B cell (primary cell): ENCODE results near the gene MYL6. TPM values are rescaled to one million over a fixed set of nuclear protein-coding genes. Genes with fewer than 3 reads are reported as not detected.

Experiments used
- ATAC-seq: fragments of 200-7000 bp; cut with Tn5 transposase; one replicate; pipeline ENCODE4 v1.10.0; 2021; ENCODE audit warnings: low read depth, mild to moderate bottlenecking, moderate number of reproducible peaks, moderate library complexity
- CTCF ChIA-PET: fragments of 350-600 bp; sonication (Branson Sonifier 250); formaldehyde crosslinking; loops from one replicate; lab custom pipeline; 2021; ENCODE audit warnings: antibody characterized with exemption, inconsistent platforms; lab: Charles Lee
- POLR2A ChIA-PET: fragments of 350-600 bp; sonication (Branson Sonifier 250); formaldehyde crosslinking; loops from one replicate; lab custom pipeline; 2021; ENCODE audit warnings: antibody characterized with exemption; lab: Charles Lee
- DNase-seq: peaks from one replicate; pipeline ENCODE4 v3.0.0; 2013
- H2AFZ ChIP-seq: 2 replicates; pipeline ENCODE4 v1.6.1; 2012; ENCODE audit warnings: mild to moderate bottlenecking, low read depth, low read length; ENCODE audit not compliant: insufficient read depth, poor library complexity, severe bottlenecking
- H3K27ac ChIP-seq, 2 donors: 1 replicate in 1 of 2; 2 replicates in 1 of 2; pipeline ENCODE4 v1.5.1; 2012 to 2013; ENCODE audit warnings: low read length in 2 of 2, mild to moderate bottlenecking in 2 of 2, moderate library complexity in 1 of 2
- H3K27me3 ChIP-seq, 4 experiments: fragments of 200-600 bp in 1 of 4; sonication (generic) in 1 of 4; replicated peaks in 1 of 4; 1 replicate in 2 of 4; 2 replicates in 2 of 4; pipeline versions ENCODE4 v1.6.1 to v1.7.0; 2013 to 2016; ENCODE audit warnings: low read length in 3 of 4, mild to moderate bottlenecking in 2 of 4, mixed read lengths in 1 of 4, moderate library complexity in 1 of 4; ENCODE audit not compliant: insufficient read depth in 4 of 4, control insufficient read depth in 3 of 4; ENCODE audit errors: control extremely low read depth in 1 of 4
- H3K36me3 ChIP-seq, 2 experiments: replicated peaks in 1 of 2; 1 replicate in 1 of 2; 2 replicates in 1 of 2; pipeline versions ENCODE4 v1.6.1 to v1.7.1; 2013; ENCODE audit warnings: low read length in 1 of 2; ENCODE audit not compliant: insufficient read depth in 2 of 2, control insufficient read depth in 1 of 2; ENCODE audit errors: control extremely low read depth in 1 of 2, extremely low read depth in 1 of 2
- H3K4me1 ChIP-seq, 2 donors: fragments of 200-600 bp in 1 of 2; sonication (generic) in 1 of 2; 1 replicate in 1 of 2; 2 replicates in 1 of 2; pipeline versions ENCODE4 v1.5.1 to v1.6.1; 2013 to 2017; ENCODE audit warnings: low read length in 2 of 2; ENCODE audit not compliant: control insufficient read depth in 2 of 2, insufficient read depth in 2 of 2
- H3K4me2 ChIP-seq: replicated peaks from 2 replicates; pipeline ENCODE3; 2012; ENCODE audit warnings: mild to moderate bottlenecking, low read depth, low read length; ENCODE audit not compliant: poor library complexity, severe bottlenecking
- H3K4me3 ChIP-seq, 5 experiments: fragments of 200-600 bp in 1 of 5; sonication (generic) in 1 of 5; 1 replicate in 3 of 5; 2 replicates in 2 of 5; pipeline versions ENCODE4 v1.5.1 to v1.7.0; 2011 to 2016; ENCODE audit warnings: low read length in 4 of 5, mild to moderate bottlenecking in 4 of 5, low read depth in 2 of 5, control low read depth in 1 of 5, moderate library complexity in 1 of 5; ENCODE audit not compliant: insufficient read depth in 1 of 5; ENCODE audit errors: control extremely low read depth in 1 of 5, extremely low read depth in 1 of 5
- H3K79me2 ChIP-seq: fragments of 200-600 bp; sonication (generic); one replicate; pipeline ENCODE4 v1.6.0; 2016; ENCODE audit warnings: low read length; ENCODE audit not compliant: control insufficient read depth, insufficient read depth
- H3K9ac ChIP-seq: fragments of 200-600 bp; sonication (generic); 2 replicates; pipeline ENCODE4 v1.6.1; 2017; ENCODE audit warnings: mild to moderate bottlenecking, low read length, moderate library complexity
- H3K9me3 ChIP-seq, 3 donors: one replicate each; pipeline versions ENCODE4 v1.6.1 to v1.7.1; 2013; ENCODE audit warnings: low read length in 2 of 3; ENCODE audit not compliant: control insufficient read depth in 2 of 3, insufficient read depth in 1 of 3; ENCODE audit errors: control extremely low read depth in 1 of 3
- H4K20me1 ChIP-seq: 2 replicates; pipeline ENCODE4 v1.6.0; 2012; ENCODE audit warnings: mild to moderate bottlenecking, low read length; ENCODE audit not compliant: insufficient read depth, control insufficient read depth, poor library complexity, severe bottlenecking
- H3K27ac Mint-ChIP-seq: one replicate; pipeline ENCODE4 v1.8.0; 2021; ENCODE audit warnings: mixed read lengths
- H3K27me3 Mint-ChIP-seq: one replicate; pipeline ENCODE4 v1.8.0; 2021; ENCODE audit warnings: mixed read lengths
- H3K4me1 Mint-ChIP-seq: one replicate; pipeline ENCODE4 v1.8.0; 2021; ENCODE audit warnings: mixed read lengths
- H3K4me3 Mint-ChIP-seq: one replicate; pipeline ENCODE4 v1.8.0; 2021; ENCODE audit warnings: mixed read lengths
- H3K9me3 Mint-ChIP-seq: one replicate; pipeline ENCODE4 v1.8.0; 2022; ENCODE audit warnings: mixed read lengths; ENCODE audit not compliant: insufficient read depth
- EZH2 ChIP-seq: IDR thresholded peaks from 2 replicates; pipeline ENCODE4 v1.6.1; 2012; ENCODE audit warnings: borderline replicate concordance, low read depth, mild to moderate bottlenecking, moderate library complexity, low read length; ENCODE audit not compliant: insufficient read depth, poor library complexity, severe bottlenecking
- WGBS: methylation state at CpG from one replicate; pipeline ENCODE4 v1.1.5; 2013; ENCODE audit warnings: missing lambda C conversion rate; ENCODE audit not compliant: insufficient coverage; 5-methylcytosine and 5-hydroxymethylcytosine counted together
- intact Hi-C: fragments of 100-400 bp; cut with micrococcal nuclease; formaldehyde crosslinking; loops from one replicate; pipeline ENCODE4 v1.10.0; 2022
- polyA plus RNA-seq: library from polyadenylated mRNA; depleted of rRNA; stranded (reverse); fragments of >200 nt; gene quantifications from 2 replicates; pipeline ENCODE4 v1.2.3, GENCODE V29; 2012
- total RNA-seq, 2 donors: library from RNA; stranded (reverse); fragments of 120-200 nt in 1 of 2; gene quantifications; 1 replicate in 1 of 2; 2 replicates in 1 of 2; pipeline versions ENCODE4 v1.2.3 to v1.2.4, GENCODE V29; 2013 to 2022
- TF ChIP-seq, protein P1 (sequence below): fragments of 200-600 bp; IDR thresholded peaks from one replicate; pipeline ENCODE4 v1.8.0; 2022; ENCODE audit warnings: antibody characterized with exemption, mild to moderate bottlenecking

Gene MYL6
- total and polyA plus RNA-seq, 2 donors (not counting 1 experiment from before 2014, with no cell fraction given) = 675 to 711 TPM

DNA sequence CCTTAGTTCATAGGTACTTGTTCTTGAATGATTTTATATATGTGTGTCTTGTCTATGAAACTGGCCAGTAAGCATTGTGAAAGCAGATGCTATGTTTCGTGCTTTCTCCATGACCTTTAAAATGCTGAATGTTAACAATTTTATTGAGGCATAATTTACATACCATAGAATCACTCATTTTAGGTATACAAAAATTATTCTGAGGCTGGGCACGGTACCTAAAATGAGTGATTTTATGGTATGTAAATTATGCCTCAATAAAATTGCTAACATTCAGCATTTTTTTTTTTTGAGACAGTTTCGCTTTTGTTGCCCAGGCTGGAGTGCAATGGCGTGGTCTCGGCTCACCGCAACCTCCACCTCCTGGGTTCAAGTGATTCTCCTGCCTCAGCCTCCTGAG is 23.3 kb upstream of the MYL6 start:
- ATAC-seq = no peak
- Histone ChIP-seq H3K9ac (no peak overlapping the region), H3K27me3 (no peaks in the 10 kb centered on the region), H3K36me3 (peaks cover 5 to 89% of the 10 kb centered on the region in 2 experiments), H3K4me1 (peaks cover 9 to 18% of the 10 kb centered on the region in 2 donors), H4K20me1 (peaks cover 44% of the 10 kb centered on the region), H3K27ac (no peak overlapping the region), H3K4me2 (no peak overlapping the region), H3K4me3 (no peak overlapping the region), H3K79me2 (peaks cover 43% of the 10 kb centered on the region), H2AFZ (no peak overlapping the region), H3K9me3 (no peaks in the 10 kb centered on the region)
- no peak for DNase-seq
- ChIA-PET CTCF (no interaction called here), POLR2A (no interaction called here)
- Mint-ChIP-seq H3K4me1 (peaks cover 25% of the 10 kb centered on the region), H3K4me3 (no peak overlapping the region), H3K27me3 (no peaks in the 10 kb centered on the region), H3K9me3 (no peaks in the 10 kb centered on the region), H3K27ac (no peak overlapping the region)
- no peak for TF ChIP-seq EZH2
- WGBS = no CpG with 5 or more reads among the region's 6 CpGs
- intact Hi-C loops = no loop called here

DNA sequence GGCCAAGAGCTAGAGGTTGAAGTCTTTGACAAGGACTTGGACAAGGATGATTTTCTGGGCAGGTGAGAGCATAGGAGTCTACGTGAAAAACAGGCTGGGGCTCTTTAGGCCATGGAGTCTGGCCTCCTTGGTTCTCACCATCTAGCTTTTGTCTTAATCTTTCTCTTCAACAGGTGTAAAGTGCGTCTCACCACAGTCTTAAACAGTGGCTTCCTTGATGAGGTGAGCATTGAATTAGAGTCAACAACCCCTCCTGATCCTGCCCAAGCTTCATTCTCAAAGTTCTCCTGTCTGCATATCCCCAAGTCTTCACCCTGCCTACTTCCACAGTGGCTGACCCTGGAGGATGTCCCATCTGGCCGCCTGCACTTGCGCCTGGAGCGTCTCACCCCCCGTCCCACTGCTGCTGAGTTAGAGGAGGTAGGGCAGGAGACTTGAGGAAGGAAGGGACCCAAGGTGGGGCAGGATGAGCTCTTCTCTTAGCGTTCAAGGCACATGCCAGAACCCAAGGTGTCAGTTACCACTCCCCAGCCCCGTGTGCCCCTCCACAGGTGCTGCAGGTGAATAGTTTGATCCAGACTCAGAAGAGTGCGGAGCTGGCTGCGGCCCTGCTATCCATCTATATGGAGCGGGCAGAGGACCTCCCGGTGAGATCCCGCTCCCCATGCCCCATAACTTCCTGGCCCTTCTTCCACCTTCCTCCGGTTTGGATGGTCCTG is 20.1 kb upstream of the MYL6 start:
- Histone ChIP-seq H3K4me2 (no peak overlapping the region), H3K27ac (no peak overlapping the region), H4K20me1 (peaks cover 25% of the 10 kb centered on the region), H3K9ac (no peak overlapping the region), H2AFZ (no peak overlapping the region), H3K9me3 (no peaks in the 10 kb centered on the region), H3K4me3 (no peak overlapping the region), H3K79me2 (peaks cover 16% of the 10 kb centered on the region), H3K27me3 (no peaks in the 10 kb centered on the region), H3K4me1 (no peaks in the 10 kb centered on the region), H3K36me3 (peaks cover 2 to 85% of the 10 kb centered on the region in 2 experiments)
- TF ChIP-seq EZH2 = no peak
- TF ChIP-seq, protein P1, sequence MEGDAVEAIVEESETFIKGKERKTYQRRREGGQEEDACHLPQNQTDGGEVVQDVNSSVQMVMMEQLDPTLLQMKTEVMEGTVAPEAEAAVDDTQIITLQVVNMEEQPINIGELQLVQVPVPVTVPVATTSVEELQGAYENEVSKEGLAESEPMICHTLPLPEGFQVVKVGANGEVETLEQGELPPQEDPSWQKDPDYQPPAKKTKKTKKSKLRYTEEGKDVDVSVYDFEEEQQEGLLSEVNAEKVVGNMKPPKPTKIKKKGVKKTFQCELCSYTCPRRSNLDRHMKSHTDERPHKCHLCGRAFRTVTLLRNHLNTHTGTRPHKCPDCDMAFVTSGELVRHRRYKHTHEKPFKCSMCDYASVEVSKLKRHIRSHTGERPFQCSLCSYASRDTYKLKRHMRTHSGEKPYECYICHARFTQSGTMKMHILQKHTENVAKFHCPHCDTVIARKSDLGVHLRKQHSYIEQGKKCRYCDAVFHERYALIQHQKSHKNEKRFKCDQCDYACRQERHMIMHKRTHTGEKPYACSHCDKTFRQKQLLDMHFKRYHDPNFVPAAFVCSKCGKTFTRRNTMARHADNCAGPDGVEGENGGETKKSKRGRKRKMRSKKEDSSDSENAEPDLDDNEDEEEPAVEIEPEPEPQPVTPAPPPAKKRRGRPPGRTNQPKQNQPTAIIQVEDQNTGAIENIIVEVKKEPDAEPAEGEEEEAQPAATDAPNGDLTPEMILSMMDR = no peak
- DNase-seq (no peak), ATAC-seq (no peak)
- H3K4me1 Mint-ChIP-seq = peaks cover 7% of the 10 kb centered on the region
- intact Hi-C loops = no loop called here
- ChIA-PET POLR2A (interaction anchor here (1.1 kb wide), 1 partner anchor 25 kb away, joined by 3 read pairs; no protein-coding TSS in a partner anchor), CTCF (interaction anchor here (2.9 kb wide), 1 partner anchor 52 kb away, joined by 8 read pairs; the partner anchor contains the start of gene SMARCC2)
- no peak overlapping the region for H3K4me3 Mint-ChIP-seq
- H3K27me3 Mint-ChIP-seq = no peaks in the 10 kb centered on the region
- no peak overlapping the region for H3K27ac Mint-ChIP-seq
- H3K9me3 Mint-ChIP-seq = no peaks in the 10 kb centered on the region
- WGBS = 97% methylated on average over 9 of the region's 14 CpGs
